ENCODE results near the gene PRPF38A.

Gene PRPF38A

DNA sequence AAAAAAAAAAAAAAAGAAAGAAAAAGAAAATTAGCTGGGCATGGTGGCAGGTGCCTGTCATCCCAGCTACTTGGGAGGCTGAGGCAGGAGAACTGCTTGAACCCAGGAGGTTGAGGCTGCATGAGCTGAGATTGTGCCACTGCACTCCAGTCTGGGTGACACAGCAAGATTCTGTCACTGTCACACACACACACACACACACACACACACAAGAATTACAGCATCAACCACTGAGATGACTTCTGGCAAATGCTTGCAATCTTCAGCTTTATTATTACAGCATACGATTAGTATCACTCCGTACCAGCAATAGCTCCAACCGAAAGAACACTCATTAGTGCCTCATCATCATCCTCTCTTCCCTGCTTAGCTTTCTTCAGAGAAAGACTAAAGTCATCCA lies 4.8 kb upstream of the PRPF38A start:
- no peak for DNase-seq (ENCODE audit: low read depth)

DNA sequence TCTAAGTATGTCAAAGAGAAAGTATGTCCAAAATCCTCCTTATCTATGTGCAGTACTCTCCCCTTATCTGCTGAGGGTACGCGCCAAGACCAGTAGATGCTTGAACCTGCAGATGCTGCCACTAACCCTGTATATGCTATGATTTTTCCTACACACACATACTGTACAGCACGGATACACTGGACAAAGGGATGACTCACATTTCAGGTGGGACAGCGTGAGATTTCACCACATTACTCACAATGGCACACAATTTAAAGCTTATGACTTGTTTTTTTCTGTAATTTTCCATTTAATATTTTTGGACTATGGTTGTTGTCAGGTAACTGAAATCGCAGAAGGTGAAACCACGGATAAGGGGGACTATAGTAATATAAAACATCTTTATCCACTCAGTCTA lies 4.3 kb upstream of the PRPF38A start:
- DNase-seq (ENCODE audit: low read depth): no peak

- no peak for DNase-seq (ENCODE audit: low read depth)
These were observed 1.6 kb upstream of the PRPF38A start for GRCh38 chr1:52402860-52403240.

DNA sequence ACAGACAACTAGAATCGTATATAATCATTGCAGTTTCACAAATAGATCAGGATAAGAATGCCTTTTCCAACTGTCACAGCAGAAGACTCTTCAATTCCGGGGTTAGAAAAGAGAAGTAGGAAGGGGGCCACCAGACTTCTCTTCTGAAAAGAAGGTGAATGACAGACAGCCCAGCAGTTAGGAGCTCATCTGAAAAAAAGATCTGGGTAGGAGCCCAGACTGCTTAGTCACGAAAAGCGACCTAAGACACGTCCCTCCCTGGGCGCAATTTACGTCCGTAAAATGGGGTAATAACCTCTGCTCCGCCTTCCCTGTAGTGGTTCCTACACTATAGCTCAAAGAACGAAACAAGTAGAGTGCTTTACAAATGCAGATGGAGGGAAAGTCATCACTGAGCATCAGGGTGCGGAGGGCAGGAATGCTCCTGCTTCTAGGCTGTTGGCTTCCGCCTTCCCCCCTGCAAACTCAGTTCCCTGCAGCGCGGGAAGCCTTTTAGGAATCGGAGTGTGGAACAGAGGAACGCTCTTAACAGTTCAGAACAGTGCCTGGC lies 761 bp upstream of the PRPF38A start:
- peak; percentile 54 for DNase-seq (ENCODE audit: low read depth)

DNA sequence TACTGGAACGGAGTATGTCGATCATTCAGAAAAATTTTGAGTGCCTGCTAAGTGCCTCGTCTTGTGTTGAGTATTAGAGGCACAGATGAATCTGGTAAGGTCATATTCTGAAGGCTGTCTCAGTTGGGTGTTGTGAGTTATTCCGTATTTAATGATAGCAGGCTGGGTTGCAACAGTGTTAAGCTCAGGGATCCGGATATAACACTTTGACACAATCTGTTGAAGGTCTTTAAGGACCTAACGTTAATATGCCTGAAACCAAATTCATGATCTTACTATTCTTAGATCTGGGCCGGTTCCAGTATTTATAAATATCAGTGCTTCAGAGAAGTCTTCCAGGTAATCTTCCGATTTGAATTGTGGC lies 555 bp downstream of the PRPF38A start:
- no peak for DNase-seq (ENCODE audit: low read depth)

GRCh38 chr1:52413410-52413989 lies 9.1 kb downstream of the PRPF38A start:
- no peak for DNase-seq (ENCODE audit: low read depth)

DNA sequence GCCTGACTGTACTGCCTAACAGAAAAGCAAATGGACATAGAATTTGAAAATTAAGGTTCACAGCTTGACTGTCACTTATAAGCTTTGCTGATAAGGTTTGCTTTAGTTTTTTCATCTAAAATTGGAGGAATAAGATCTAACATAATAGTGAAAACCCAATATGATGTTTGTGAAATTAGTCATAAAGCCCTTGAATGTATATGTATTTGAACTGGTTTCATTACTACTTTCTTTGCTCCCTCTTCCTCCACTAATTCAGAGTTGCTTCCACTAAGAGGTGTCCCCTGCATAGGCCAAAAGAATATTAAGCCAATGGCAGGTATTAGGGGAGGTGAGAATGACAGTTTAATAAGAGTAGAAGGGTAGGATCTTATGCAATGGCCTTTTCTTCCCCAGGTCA lies 10.5 kb downstream of the PRPF38A start:
- no peak for DNase-seq (ENCODE audit: low read depth)

DNA sequence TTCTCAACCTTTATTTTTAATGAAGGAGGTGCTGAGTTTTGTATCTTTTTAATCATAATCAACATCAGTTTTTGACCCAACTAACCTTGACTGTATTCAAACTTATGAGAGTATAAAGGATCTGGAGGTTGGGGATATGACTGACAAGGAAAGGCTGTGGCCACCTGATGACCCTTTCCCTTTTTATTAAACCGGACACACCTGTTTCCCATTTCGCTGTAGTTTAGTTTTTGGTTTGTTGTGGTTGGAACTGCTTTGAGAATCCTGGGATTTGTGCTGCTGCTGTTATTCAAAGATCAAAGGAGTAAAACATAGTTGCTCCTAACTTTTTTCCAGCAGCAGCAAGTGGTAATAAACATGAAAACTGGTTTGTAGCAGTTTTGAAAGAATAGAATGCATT lies 12.4 kb downstream of the PRPF38A start:
- DNase-seq (ENCODE audit: low read depth): no peak

GRCh38 chr1:52420713-52421112 lies 16.3 kb downstream of the PRPF38A start:
- no peak for DNase-seq (ENCODE audit: low read depth)

DNA sequence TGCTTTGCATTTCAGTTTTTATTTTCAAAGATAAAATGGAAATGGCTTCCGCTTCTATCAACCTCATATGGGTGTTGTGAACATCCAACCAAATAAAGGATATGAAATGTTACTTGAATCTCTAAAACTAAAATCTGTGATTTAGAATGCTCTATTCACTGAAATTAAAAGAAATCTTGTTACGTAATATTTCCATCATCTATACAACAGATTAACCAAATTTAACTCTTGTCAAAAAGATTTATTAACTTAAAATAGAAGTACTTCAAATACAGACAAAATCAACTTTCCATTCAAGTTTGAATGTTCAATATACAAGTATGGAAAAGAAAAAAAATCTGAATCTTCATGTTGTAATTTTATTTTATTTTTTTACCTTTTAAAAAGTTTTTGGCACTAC lies 18.7 kb downstream of the PRPF38A start:
- DNase-seq (ENCODE audit: low read depth): no peak

- no peak for DNase-seq (ENCODE audit: low read depth)
These were observed 19.4 kb downstream of the PRPF38A start for GRCh38 chr1:52423771-52424170.

DNA sequence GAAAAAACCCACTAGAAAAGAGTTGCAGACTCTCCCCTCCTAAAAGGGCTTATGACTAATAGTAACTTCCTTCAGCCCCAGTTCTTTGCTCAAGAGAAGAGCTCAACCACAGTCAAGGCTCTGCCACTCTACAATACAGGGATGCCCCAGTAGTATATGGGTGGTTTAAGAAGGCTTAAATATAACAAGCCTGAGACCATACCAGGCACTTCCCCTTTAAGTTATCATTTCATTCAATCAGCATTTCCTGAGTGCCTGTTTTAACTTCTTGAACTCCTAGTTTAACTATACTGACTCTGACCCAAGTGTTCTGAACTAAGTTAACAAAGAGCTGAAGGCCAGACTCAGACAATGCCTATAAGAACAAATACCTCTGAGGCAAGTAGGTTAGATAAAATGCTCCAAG lies 19.8 kb downstream of the PRPF38A start:
- no peak for DNase-seq (ENCODE audit: low read depth)

DNA sequence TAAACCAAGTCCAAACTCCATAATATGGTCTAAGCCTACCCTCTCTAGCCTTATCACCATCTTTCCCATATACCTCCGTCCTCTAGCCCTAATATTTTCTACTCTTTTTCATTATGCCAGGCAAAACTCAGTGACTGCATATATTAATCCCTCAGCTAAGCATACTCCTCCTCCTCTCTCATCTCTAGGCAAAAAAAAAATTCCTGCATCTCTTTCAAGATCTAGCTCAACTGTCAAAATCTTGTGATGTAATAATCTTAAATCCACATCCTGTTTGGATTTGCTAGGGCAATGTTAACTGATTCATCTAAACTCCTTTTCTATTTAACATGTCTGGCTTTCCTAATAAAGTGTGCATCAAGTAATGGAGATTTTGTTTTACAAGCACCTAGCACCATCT lies 20.4 kb downstream of the PRPF38A start:
- DNase-seq (ENCODE audit: low read depth): no peak

- no peak for DNase-seq (ENCODE audit: low read depth)
These were observed 22.0 kb downstream of the PRPF38A start for GRCh38 chr1:52426371-52426770.

- DNase-seq (ENCODE audit: low read depth): no peak
These were observed 22.8 kb downstream of the PRPF38A start for GRCh38 chr1:52427152-52427551.

DNA sequence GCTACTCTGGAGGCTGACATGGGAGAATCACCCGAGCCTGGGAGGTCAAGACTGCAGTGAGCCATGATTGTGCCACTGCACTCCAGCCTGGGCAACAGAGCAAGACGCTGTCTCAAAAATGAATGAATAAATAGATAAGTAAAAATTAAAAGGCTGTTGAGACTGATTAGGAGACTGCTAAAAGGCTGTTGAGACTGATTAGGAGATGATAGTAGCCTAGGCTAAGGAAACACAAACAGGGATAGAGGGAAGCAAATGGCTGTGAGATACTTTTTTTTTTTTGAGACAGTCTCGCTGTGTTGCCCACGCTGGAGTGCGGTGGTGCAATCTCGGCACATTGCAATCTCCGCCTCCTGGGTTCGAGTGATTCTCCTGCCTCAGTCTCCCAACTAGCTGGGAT lies 28.4 kb downstream of the PRPF38A start:
- no peak for DNase-seq (ENCODE audit: low read depth)

- DNase-seq (ENCODE audit: low read depth): no peak
These were observed 30.8 kb downstream of the PRPF38A start for GRCh38 chr1:52435211-52435610.

DNA sequence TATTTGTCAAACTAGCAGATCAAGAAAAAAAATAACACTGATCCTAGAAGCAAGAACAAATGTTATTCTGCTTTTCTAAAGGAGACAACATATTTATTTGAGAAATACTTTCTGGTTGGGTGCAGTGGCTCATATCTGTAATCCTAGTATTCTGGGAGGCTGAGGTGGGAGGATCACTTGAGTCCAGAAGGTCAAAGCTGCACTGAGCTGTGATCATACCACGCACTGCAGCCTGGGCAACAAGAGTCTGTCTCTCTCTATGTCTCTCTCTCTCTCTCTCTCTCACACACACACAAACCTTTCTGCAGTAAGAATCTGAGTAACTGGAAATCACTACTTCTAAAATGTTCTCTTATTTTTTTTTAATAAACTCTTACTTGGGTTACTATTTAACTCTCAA lies 31.2 kb downstream of the PRPF38A start:
- DNase-seq (ENCODE audit: low read depth): no peak

DNA sequence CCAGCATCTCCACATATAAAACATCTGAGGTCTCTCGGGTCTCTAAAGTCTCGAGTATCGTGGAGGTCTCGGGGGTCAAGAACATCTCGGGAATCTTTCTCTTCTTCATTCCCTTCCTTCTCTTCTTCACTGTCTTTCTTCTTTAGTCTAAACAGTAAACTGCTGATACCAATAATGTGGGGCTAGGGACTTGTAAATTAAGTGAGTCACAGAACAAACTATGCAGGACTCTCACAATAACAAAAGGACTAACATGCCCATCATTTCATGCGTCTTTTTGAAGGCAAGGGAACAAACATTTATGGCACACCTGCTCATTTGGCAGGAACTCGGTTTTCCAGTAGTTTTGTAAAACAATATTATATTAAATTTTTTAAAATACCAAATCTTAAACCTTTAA lies 32.4 kb downstream of the PRPF38A start:
- DNase-seq (ENCODE audit: low read depth): no peak

DNA sequence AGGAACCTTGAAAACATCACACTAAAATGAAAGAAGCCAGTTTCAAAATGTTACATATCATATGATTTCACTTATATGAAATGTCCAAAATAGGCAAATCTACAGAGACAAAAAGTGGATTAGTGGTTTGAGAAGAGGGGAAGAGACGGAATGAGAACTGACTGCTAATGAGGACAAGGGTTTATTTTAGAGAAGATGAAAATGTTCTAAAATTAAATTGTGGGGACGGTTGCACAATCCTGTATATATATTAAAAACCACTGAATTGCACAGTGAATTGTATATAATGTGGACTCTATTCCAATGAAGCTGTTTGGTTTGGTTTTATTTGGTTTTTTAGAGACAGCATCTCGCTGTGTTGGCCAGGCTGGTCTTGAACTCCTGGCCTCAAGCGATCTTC lies 35.6 kb downstream of the PRPF38A start:
- no peak for DNase-seq (ENCODE audit: low read depth)

DNA sequence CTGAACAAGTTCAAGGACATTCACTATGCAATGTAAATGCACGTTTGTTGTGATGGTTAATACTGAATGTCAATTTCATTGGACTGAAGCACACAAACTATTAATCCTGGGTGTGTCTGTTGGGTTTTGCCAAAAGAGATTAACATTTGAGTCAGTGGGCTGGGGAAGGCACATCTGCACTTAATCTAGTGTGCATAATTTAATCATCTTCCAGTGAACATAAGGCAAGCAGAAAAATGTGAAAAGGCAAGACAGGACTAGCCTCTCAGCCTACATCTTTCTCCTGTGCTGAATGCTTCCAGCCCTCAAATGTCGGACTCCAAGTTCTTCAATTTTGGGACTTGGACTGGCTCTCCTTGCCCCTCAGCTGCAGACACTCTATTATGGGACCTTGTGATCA lies 40.1 kb downstream of the PRPF38A start:
- DNase-seq (ENCODE audit: low read depth): no peak

GRCh38 chr1:52454127-52454526 lies 49.7 kb downstream of the PRPF38A start:
- DNase-seq (ENCODE audit: low read depth): no peak

DNA sequence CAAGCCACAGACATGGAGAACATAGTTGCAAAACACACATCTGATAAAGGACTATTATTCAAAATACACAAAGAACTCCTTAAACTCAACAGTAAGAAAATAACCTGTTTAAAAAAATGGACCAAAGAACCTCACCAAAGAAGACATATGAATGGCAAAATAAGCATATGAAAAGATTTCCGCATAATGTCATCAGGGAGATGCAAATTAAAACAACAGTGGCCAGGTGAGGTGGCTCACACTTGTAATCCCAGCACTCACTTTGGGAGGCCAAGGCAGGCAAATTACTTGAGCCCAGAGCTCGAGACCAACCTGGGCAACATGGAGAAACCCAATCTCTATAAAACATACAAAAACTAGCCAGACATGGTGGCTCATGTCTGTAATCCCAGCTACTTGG lies 50.4 kb downstream of the PRPF38A start:
- DNase-seq (ENCODE audit: low read depth): no peak

DNA sequence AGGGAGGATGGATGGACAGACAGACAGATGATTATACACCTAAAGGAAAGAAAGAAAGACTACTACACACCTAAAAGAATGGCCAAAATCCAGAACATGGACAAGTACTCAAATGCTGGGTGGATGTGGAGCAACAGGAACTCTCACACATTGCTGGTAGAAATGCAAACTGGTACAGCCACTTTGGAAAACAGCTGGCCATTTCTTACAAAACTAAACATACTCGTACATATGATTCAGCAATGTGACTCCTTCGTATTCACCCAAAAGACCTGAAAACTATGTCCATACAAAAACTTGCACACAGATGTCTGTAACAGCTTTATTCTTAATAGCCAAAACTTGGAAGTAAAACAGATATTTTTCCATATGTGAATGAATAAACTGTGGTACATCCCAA lies 51.3 kb downstream of the PRPF38A start:
- DNase-seq (ENCODE audit: low read depth): no peak

DNA sequence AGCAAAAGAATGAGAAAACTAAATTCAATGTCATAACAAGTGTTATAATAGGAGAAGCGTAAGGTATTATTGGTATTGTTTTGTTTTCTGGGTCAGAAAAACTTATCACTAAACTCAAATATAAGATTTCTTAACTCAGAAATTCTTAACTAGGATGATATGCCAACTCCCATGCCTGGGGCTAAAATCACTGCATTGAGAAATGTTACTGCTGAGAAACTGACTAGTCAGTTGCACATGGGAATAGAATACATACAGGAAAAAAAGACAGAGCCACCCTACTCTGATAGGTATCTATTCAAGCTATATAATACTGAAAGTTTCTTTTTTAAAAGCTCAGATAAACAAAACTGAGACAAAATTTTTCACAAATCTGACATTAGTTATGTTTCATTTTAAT lies 56.3 kb downstream of the PRPF38A start:
- no peak for DNase-seq (ENCODE audit: low read depth)
